Vein endothelial cell (primary cell): ENCODE data around the gene SCRG1. TPM values are rescaled to one million over a fixed set of nuclear protein-coding genes. Genes with fewer than 3 reads are reported as not detected.

ENCODE experiments used
- small RNA-seq: library from RNA; depleted of rRNA; stranded (forward); fragments of <200 nt; gene quantifications from one replicate; pipeline ENCODE3, GENCODE V24; 2012
- total RNA-seq: library from RNA; depleted of rRNA; stranded (reverse); fragments of >200 nt; gene quantifications from 2 replicates; pipeline ENCODE4 v1.2.3, GENCODE V29; 2012

SCRG1 gene
- not detected in 2 replicates for total RNA-seq

DNA sequence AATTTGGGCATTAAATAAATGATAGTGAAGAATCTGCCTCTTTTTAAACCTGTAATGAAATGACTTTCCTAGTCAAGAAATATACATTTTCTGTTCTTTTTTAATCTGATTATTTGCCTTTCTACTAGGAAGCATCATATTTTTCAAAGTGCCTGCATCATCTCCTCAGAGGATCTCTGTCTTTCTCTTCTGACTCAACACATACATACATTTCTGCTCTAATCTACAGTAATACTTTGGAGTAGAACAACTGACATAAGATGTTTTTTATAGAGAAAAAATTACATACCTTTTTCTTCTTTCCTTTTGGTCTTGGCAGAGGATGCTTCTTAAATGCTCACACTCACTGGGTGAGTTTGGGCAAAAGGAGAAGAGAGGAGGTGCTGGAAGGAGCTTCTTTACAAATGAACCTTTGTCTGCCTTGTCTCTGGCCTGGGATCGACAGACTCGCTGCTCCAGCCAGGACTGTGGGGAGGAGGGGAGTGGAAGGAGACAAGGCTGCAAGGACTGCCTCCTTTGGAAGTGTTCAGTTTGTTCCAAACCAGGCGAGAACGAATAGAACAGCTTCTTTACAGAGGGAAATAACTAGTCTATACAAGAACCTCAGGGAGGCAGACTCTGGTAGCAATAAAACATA lies at the start of gene SCRG1:
TSS of gene SCRG1 (minus strand) at position 338 of the 637 bp plus-strand sequence. CDS start 7,702 bp downstream, outside the sequence.

GRCh38 chr4:173370477-173371291 lies 28.2 kb downstream of the SCRG1 start, which contains the start of gene SAP30:
SAP30 (plus strand) TSS chr4:173370954; CDS start chr4:173371183, 229 bp downstream.

Small RNA genes within 50 kb of the gene (small RNA-seq; reads per million reads assigned to genes)
- gene RNU6-1096P, result not detected

Other genes starting within 250 kb of the SCRG1 start
- 47.4 and 56.0 TPM in 2 replicates for gene GALNT7, start 230.3 kb downstream of the SCRG1 start, total RNA-seq
- gene HMGB2, start 64.8 kb downstream of the SCRG1 start, total RNA-seq, result 44.1 and 67.3 TPM in 2 replicates
- 10.5 and 13.6 TPM in 2 replicates for gene SAP30, start 28.2 kb downstream of the SCRG1 start, total RNA-seq
- 0.19 TPM in 1 of 2 replicates, not detected in the other for gene HAND2, start 131.1 kb upstream of the SCRG1 start, total RNA-seq